ENCODE measurements around the gene PEX5L.

Gene PEX5L

DNA sequence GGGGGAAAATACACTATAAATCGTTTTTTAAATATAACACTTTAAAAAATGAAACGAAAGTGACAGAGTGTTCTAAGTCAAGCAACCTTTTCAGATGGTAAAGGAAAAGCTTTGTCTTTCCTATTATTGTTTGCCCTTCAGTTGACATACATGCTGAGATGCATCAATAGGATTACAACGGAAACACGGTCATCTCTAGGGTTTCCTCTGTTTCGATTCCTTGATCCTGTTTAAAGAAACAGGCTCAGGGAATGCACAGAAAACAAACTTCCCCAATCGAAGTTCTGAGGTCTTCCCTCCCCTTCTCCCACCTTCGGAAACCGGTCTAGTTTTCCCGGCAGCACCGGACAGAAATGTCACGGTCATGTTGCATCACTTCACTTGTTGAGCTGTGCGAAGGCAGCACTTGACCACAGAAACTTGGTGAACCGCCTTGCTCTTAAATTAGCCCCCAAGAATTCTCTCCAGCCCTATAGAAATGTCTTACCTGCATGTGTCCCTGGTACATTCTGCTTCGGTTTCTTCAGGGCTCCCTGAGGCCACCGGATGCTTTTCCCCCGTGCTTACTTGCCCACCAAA, 556 bp downstream of the PEX5L start:
- no peaks in the 10 kb centered on the region for H4K20me1 ChIP-seq (ENCODE audit: insufficient read depth)
- no peak overlapping the region for H3K27ac ChIP-seq
- H3K9ac ChIP-seq, result no peak overlapping the region
- H3K27me3 ChIP-seq (ENCODE audit: insufficient read depth, low read depth), result no peaks in the 10 kb centered on the region
- H3K4me1 ChIP-seq (ENCODE audit: low read depth, poor library complexity, severe bottlenecking), result peaks cover 10% of the 10 kb centered on the region
- peak overlapping the region; percentile 62; the same call in 1 of the 2 replicates for H2AFZ ChIP-seq (ENCODE audit: low read depth)
- peak overlapping the region; percentile 94 for H3K4me2 ChIP-seq
- H3K79me2 ChIP-seq (ENCODE audit: insufficient read depth, low read depth), result no peaks in the 10 kb centered on the region
- no peaks in the 10 kb centered on the region for H3K36me3 ChIP-seq (ENCODE audit: insufficient read depth)
- peak overlapping the region; percentile 80 for H3K4me3 ChIP-seq (IDR thresholded peaks at IDR 0.05; ENCODE audit: insufficient read depth, low read depth, low read length)
- TF ChIP-seq, protein P1, sequence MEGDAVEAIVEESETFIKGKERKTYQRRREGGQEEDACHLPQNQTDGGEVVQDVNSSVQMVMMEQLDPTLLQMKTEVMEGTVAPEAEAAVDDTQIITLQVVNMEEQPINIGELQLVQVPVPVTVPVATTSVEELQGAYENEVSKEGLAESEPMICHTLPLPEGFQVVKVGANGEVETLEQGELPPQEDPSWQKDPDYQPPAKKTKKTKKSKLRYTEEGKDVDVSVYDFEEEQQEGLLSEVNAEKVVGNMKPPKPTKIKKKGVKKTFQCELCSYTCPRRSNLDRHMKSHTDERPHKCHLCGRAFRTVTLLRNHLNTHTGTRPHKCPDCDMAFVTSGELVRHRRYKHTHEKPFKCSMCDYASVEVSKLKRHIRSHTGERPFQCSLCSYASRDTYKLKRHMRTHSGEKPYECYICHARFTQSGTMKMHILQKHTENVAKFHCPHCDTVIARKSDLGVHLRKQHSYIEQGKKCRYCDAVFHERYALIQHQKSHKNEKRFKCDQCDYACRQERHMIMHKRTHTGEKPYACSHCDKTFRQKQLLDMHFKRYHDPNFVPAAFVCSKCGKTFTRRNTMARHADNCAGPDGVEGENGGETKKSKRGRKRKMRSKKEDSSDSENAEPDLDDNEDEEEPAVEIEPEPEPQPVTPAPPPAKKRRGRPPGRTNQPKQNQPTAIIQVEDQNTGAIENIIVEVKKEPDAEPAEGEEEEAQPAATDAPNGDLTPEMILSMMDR (conservative IDR thresholded peaks at IDR 0.05; ENCODE audit: low read depth, low read length), result no peak

GRCh38 chr3:180026997-180027396, 9.7 kb downstream of the PEX5L start:
- H3K4me3 ChIP-seq (IDR thresholded peaks at IDR 0.05; ENCODE audit: insufficient read depth, low read depth, low read length), result no peak overlapping the region
- no peaks in the 10 kb centered on the region for H3K27me3 ChIP-seq (ENCODE audit: insufficient read depth, low read depth)
- H3K4me2 ChIP-seq, result no peak overlapping the region
- TF ChIP-seq, protein P1 (conservative IDR thresholded peaks at IDR 0.05; ENCODE audit: low read depth, low read length), result no peak
- no peaks in the 10 kb centered on the region for H3K79me2 ChIP-seq (ENCODE audit: insufficient read depth, low read depth)
- H3K9ac ChIP-seq, result no peak overlapping the region
- H4K20me1 ChIP-seq (ENCODE audit: insufficient read depth), result no peaks in the 10 kb centered on the region
- H3K36me3 ChIP-seq (ENCODE audit: insufficient read depth), result no peaks in the 10 kb centered on the region
- H3K4me1 ChIP-seq (ENCODE audit: low read depth, poor library complexity, severe bottlenecking), result no peaks in the 10 kb centered on the region
- H2AFZ ChIP-seq (ENCODE audit: low read depth), result no peak overlapping the region
- no peak overlapping the region for H3K27ac ChIP-seq

DNA sequence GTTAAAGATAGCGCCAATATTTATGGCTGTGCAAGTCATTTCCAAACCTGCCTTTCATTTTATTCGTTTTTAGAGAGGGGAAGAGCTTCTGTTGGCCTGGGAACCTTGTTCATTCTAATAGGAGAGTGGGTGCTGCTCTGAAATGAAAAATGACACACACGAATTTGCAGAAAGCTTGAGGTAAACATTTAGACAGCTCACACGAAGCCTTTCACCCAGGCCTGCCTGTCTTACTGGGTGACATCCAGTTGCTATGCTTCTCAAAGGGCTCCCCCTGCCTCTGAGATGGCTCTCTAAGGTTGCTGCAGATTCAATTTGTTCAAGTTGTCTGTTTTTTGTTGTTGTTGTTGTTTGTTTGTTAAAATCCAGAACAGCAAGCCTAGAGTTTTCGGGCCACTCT, 18.2 kb downstream of the PEX5L start:
- TF ChIP-seq, protein P1 (conservative IDR thresholded peaks at IDR 0.05; ENCODE audit: low read depth, low read length), result no peak
- no peaks in the 10 kb centered on the region for H3K27me3 ChIP-seq (ENCODE audit: insufficient read depth, low read depth)
- no peaks in the 10 kb centered on the region for H3K4me1 ChIP-seq (ENCODE audit: low read depth, poor library complexity, severe bottlenecking)
- no peaks in the 10 kb centered on the region for H3K36me3 ChIP-seq (ENCODE audit: insufficient read depth)
- no peak overlapping the region for H3K4me2 ChIP-seq
- no peak overlapping the region for H3K27ac ChIP-seq
- H3K79me2 ChIP-seq (ENCODE audit: insufficient read depth, low read depth), result no peaks in the 10 kb centered on the region
- H3K9ac ChIP-seq, result no peak overlapping the region
- H4K20me1 ChIP-seq (ENCODE audit: insufficient read depth), result no peaks in the 10 kb centered on the region
- no peak overlapping the region for H2AFZ ChIP-seq (ENCODE audit: low read depth)
- H3K4me3 ChIP-seq (IDR thresholded peaks at IDR 0.05; ENCODE audit: insufficient read depth, low read depth, low read length), result no peak overlapping the region

GRCh38 chr3:180017846-180018245, 18.9 kb downstream of the PEX5L start:
- H3K4me2 ChIP-seq, result no peak overlapping the region
- H3K79me2 ChIP-seq (ENCODE audit: insufficient read depth, low read depth), result no peaks in the 10 kb centered on the region
- H3K27me3 ChIP-seq (ENCODE audit: insufficient read depth, low read depth), result no peaks in the 10 kb centered on the region
- no peak overlapping the region for H3K9ac ChIP-seq
- no peak overlapping the region for H3K4me3 ChIP-seq (IDR thresholded peaks at IDR 0.05; ENCODE audit: insufficient read depth, low read depth, low read length)
- TF ChIP-seq, protein P1 (conservative IDR thresholded peaks at IDR 0.05; ENCODE audit: low read depth, low read length), result no peak
- H3K27ac ChIP-seq, result no peak overlapping the region
- no peaks in the 10 kb centered on the region for H4K20me1 ChIP-seq (ENCODE audit: insufficient read depth)
- no peak overlapping the region for H2AFZ ChIP-seq (ENCODE audit: low read depth)
- H3K36me3 ChIP-seq (ENCODE audit: insufficient read depth), result no peaks in the 10 kb centered on the region; the same call in 1 of the 2 replicates
- no peaks in the 10 kb centered on the region for H3K4me1 ChIP-seq (ENCODE audit: low read depth, poor library complexity, severe bottlenecking)

All from KMS-11 (cell line).